ENCODE results near the gene UBE2J2.

Gene UBE2J2

GRCh38 chr1:1222575-1223225 is 51.0 kb downstream of the UBE2J2 start:
- H3K79me2 ChIP-seq (ENCODE audit: insufficient read depth, low read length) = no peaks in the 10 kb centered on the region
- no peaks in the 10 kb centered on the region for H3K9me3 ChIP-seq (ENCODE audit: low read length)
- H3K36me3 ChIP-seq (ENCODE audit: insufficient read depth, low read length) = peaks cover 90% of the 10 kb centered on the region
- no peaks in the 10 kb centered on the region for H4K20me1 ChIP-seq (ENCODE audit: insufficient read depth, low read length)
- H3K9ac ChIP-seq (ENCODE audit: low read length) = no peak overlapping the region
- H3K27me3 ChIP-seq (ENCODE audit: insufficient read depth, low read length) = no peaks in the 10 kb centered on the region
- no peak overlapping the region for H3K27ac ChIP-seq (ENCODE audit: low read depth, low read length, poor library complexity, severe bottlenecking)
- H3K4me3 ChIP-seq (ENCODE audit: low read depth, low read length, poor library complexity, severe bottlenecking) = no peak overlapping the region
- TF ChIP-seq EZH2 (IDR thresholded peaks at IDR 0.05; ENCODE audit: borderline replicate concordance, low read length) = no peak
- TF ChIP-seq, protein P1, sequence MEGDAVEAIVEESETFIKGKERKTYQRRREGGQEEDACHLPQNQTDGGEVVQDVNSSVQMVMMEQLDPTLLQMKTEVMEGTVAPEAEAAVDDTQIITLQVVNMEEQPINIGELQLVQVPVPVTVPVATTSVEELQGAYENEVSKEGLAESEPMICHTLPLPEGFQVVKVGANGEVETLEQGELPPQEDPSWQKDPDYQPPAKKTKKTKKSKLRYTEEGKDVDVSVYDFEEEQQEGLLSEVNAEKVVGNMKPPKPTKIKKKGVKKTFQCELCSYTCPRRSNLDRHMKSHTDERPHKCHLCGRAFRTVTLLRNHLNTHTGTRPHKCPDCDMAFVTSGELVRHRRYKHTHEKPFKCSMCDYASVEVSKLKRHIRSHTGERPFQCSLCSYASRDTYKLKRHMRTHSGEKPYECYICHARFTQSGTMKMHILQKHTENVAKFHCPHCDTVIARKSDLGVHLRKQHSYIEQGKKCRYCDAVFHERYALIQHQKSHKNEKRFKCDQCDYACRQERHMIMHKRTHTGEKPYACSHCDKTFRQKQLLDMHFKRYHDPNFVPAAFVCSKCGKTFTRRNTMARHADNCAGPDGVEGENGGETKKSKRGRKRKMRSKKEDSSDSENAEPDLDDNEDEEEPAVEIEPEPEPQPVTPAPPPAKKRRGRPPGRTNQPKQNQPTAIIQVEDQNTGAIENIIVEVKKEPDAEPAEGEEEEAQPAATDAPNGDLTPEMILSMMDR (IDR thresholded peaks at IDR 0.05; ENCODE audit: low read length) = no peak
- H3K9me2 ChIP-seq (ENCODE audit: low read depth, low read length) = no peaks in the 10 kb centered on the region
- no peaks in the 10 kb centered on the region for H3K4me1 ChIP-seq (ENCODE audit: insufficient read depth, low read length, severe bottlenecking)
- H2AFZ ChIP-seq (ENCODE audit: low read length) = no peak overlapping the region
- no peaks in the 10 kb centered on the region for H3F3A ChIP-seq (ENCODE audit: insufficient read depth, low read length)
- H3K4me2 ChIP-seq (ENCODE audit: low read length) = no peak overlapping the region

- Histone ChIP-seq H3K4me2 (ENCODE audit: low read length) (no peak overlapping the region), H3K9ac (ENCODE audit: low read length) (no peak overlapping the region), H3K27ac (ENCODE audit: low read depth, low read length, poor library complexity, severe bottlenecking) (no peak overlapping the region), H3K36me3 (ENCODE audit: insufficient read depth, low read length) (peaks cover 92% of the 10 kb centered on the region), H3K79me2 (ENCODE audit: insufficient read depth, low read length) (no peaks in the 10 kb centered on the region), H2AFZ (ENCODE audit: low read length) (no peak overlapping the region), H3K9me2 (ENCODE audit: low read depth, low read length) (no peaks in the 10 kb centered on the region), H4K20me1 (ENCODE audit: insufficient read depth, low read length) (no peaks in the 10 kb centered on the region), H3K4me1 (ENCODE audit: insufficient read depth, low read length, severe bottlenecking) (peaks cover 1% of the 10 kb centered on the region), H3K4me3 (ENCODE audit: low read depth, low read length, poor library complexity, severe bottlenecking) (no peak overlapping the region), H3F3A (ENCODE audit: insufficient read depth, low read length) (no peaks in the 10 kb centered on the region), H3K9me3 (ENCODE audit: low read length) (no peaks in the 10 kb centered on the region), H3K27me3 (ENCODE audit: insufficient read depth, low read length) (no peaks in the 10 kb centered on the region)
- no peak for TF ChIP-seq EZH2 (IDR thresholded peaks at IDR 0.05; ENCODE audit: borderline replicate concordance, low read length)
- TF ChIP-seq, protein P1 (IDR thresholded peaks at IDR 0.05; ENCODE audit: low read length) = no peak
Observed at GRCh38 chr1:1221887-1222574, 51.6 kb downstream of the UBE2J2 start.

DNA sequence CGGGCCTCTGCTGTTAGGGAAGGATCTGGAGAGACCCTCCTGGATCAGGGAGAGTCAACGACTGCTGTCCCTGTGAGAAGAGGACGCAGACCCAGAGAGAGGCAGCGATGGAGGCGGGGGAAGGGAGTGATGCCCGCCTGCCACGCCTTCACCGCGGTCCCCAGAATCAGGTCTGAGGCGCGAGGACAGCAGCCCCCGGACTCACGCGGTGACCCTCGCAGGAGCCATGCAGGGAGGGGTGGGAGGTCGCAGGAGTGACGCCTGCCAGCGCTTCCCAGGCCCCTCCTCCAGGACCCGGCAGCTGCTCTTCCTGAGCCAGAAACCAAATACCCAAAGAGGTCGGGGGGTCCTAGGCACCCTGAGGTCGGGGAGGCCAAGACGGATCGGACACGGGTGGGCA is 53.5 kb downstream of the UBE2J2 start:
- Histone ChIP-seq H3K79me2 (ENCODE audit: insufficient read depth, low read length) (no peaks in the 10 kb centered on the region), H3K9me2 (ENCODE audit: low read depth, low read length) (no peaks in the 10 kb centered on the region), H3F3A (ENCODE audit: insufficient read depth, low read length) (no peaks in the 10 kb centered on the region), H3K27me3 (ENCODE audit: insufficient read depth, low read length) (no peaks in the 10 kb centered on the region), H3K9ac (ENCODE audit: low read length) (no peak overlapping the region), H3K4me1 (ENCODE audit: insufficient read depth, low read length, severe bottlenecking) (peaks cover 9% of the 10 kb centered on the region), H3K4me3 (ENCODE audit: low read depth, low read length, poor library complexity, severe bottlenecking) (no peak overlapping the region), H3K4me2 (ENCODE audit: low read length) (no peak overlapping the region), H3K36me3 (ENCODE audit: insufficient read depth, low read length) (peaks cover 87% of the 10 kb centered on the region), H4K20me1 (ENCODE audit: insufficient read depth, low read length) (no peaks in the 10 kb centered on the region), H3K27ac (ENCODE audit: low read depth, low read length, poor library complexity, severe bottlenecking) (no peak overlapping the region), H3K9me3 (ENCODE audit: low read length) (no peaks in the 10 kb centered on the region), H2AFZ (ENCODE audit: low read length) (no peak overlapping the region)
- TF ChIP-seq EZH2 (IDR thresholded peaks at IDR 0.05; ENCODE audit: borderline replicate concordance, low read length) = no peak
- TF ChIP-seq, protein P1 (IDR thresholded peaks at IDR 0.05; ENCODE audit: low read length) = no peak
